Astrocyte (in vitro differentiated cells and primary cell): ENCODE data around the gene DPF3. TPM values are rescaled to one million over a fixed set of nuclear protein-coding genes. Genes with fewer than 3 reads are reported as not detected.

ENCODE experiments used
- DNase-seq: peaks from one replicate; pipeline ENCODE4 v3.0.0-alpha.2; 2010; ENCODE audit warnings: low read depth
- FAIRE-seq: peaks from 2 replicates; lab custom pipeline; 2011; peaks lifted over from hg19 to GRCh38; lab: Jason Lieb, UNC
- H2AFZ ChIP-seq: 2 replicates; pipeline ENCODE4 v1.6.0; 2012; ENCODE audit warnings: low read depth, low read length, inconsistent platforms
- H3K27ac ChIP-seq: 2 replicates; pipeline ENCODE4 v1.5.1; 2011; ENCODE audit warnings: low read depth, low read length, inconsistent platforms
- H3K27me3 ChIP-seq: 2 replicates; pipeline ENCODE4 v1.6.0; 2011; ENCODE audit warnings: low read length, inconsistent platforms; ENCODE audit not compliant: insufficient read depth
- H3K36me3 ChIP-seq: 2 replicates; pipeline ENCODE4 v1.5.1; 2011; ENCODE audit warnings: low read length, inconsistent platforms; ENCODE audit not compliant: insufficient read depth
- H3K4me1 ChIP-seq: 2 replicates; pipeline ENCODE4 v1.5.1; 2011; ENCODE audit warnings: low read length, inconsistent platforms; ENCODE audit not compliant: insufficient read depth
- H3K4me2 ChIP-seq: 2 replicates; pipeline ENCODE4 v1.6.0; 2012; ENCODE audit warnings: low read length, inconsistent platforms
- H3K4me3 ChIP-seq: 2 replicates; pipeline ENCODE4 v1.5.1; 2011; ENCODE audit warnings: low read depth, mild to moderate bottlenecking, low read length, inconsistent platforms; ENCODE audit not compliant: insufficient read depth
- H3K79me2 ChIP-seq: 2 replicates; pipeline ENCODE4 v1.6.0; 2012; ENCODE audit warnings: mild to moderate bottlenecking, low read length, inconsistent platforms; ENCODE audit not compliant: insufficient read depth
- H3K9ac ChIP-seq: 2 replicates; pipeline ENCODE4 v1.6.0; 2012; ENCODE audit warnings: mild to moderate bottlenecking, low read length, inconsistent platforms
- H3K9me3 ChIP-seq: 2 replicates; pipeline ENCODE4 v1.5.1; 2012; ENCODE audit warnings: low read depth, mild to moderate bottlenecking, low read length, inconsistent platforms; ENCODE audit not compliant: insufficient read depth
- H4K20me1 ChIP-seq: 2 replicates; pipeline ENCODE4 v1.6.0; 2012; ENCODE audit warnings: low read length, inconsistent platforms; ENCODE audit not compliant: insufficient read depth
- H3K27ac Mint-ChIP-seq: one replicate; pipeline ENCODE4 v1.8.0; 2021; ENCODE audit warnings: mild to moderate bottlenecking, mixed read lengths; ENCODE audit not compliant: unreplicated experiment
- H3K27me3 Mint-ChIP-seq: one replicate; pipeline ENCODE4 v1.8.0; 2021; ENCODE audit warnings: low read depth, mixed read lengths; ENCODE audit not compliant: unreplicated experiment
- H3K36me3 Mint-ChIP-seq: one replicate; pipeline ENCODE4 v1.8.0; 2021; ENCODE audit warnings: low read depth, mixed read lengths; ENCODE audit not compliant: unreplicated experiment
- H3K4me1 Mint-ChIP-seq: one replicate; pipeline ENCODE4 v1.8.0; 2021; ENCODE audit warnings: low read depth, mixed read lengths; ENCODE audit not compliant: unreplicated experiment
- H3K4me3 Mint-ChIP-seq: one replicate; pipeline ENCODE4 v1.8.0; 2021; ENCODE audit warnings: mild to moderate bottlenecking, moderate library complexity, mixed read lengths; ENCODE audit not compliant: unreplicated experiment
- H3K9me3 Mint-ChIP-seq: one replicate; pipeline ENCODE4 v1.8.0; 2021; ENCODE audit warnings: mild to moderate bottlenecking, mixed read lengths; ENCODE audit not compliant: unreplicated experiment
- EZH2 ChIP-seq: IDR thresholded peaks from 2 replicates; pipeline ENCODE4 v1.6.1; 2012; ENCODE audit warnings: mild to moderate bottlenecking, low read length, inconsistent platforms; ENCODE audit not compliant: insufficient read depth
- total RNA-seq: library from RNA; stranded (reverse); gene quantifications from 2 replicates; pipeline ENCODE4 v1.2.1, GENCODE V29; 2021
- TF ChIP-seq, protein P1 (sequence below): IDR thresholded peaks from 2 replicates; pipeline ENCODE4 v1.5.1; 2011; ENCODE audit warnings: low read depth, mild to moderate bottlenecking, inconsistent platforms, low read length, moderate library complexity; ENCODE audit not compliant: insufficient read depth

The DPF3 gene
- total RNA-seq, 1 donor from 2014 or later = 2.4 TPM

GRCh38 chr14:72716476-72716875 is 177.4 kb downstream of the DPF3 start:
- no peak overlapping the region for H3K4me3 Mint-ChIP-seq
- no peak for DNase-seq
- Histone ChIP-seq H2AFZ (no peak overlapping the region), H4K20me1 (no peaks in the 10 kb centered on the region), H3K27me3 (no peaks in the 10 kb centered on the region), H3K4me2 (no peak overlapping the region), H3K9me3 (no peaks in the 10 kb centered on the region), H3K27ac (no peak overlapping the region), H3K9ac (no peak overlapping the region), H3K4me1 (peaks cover 16% of the 10 kb centered on the region), H3K36me3 (peaks cover 2% of the 10 kb centered on the region), H3K4me3 (no peak overlapping the region), H3K79me2 (no peaks in the 10 kb centered on the region)
- no peak overlapping the region for H3K27ac Mint-ChIP-seq
- H3K36me3 Mint-ChIP-seq = peaks cover 4% of the 10 kb centered on the region
- no peak for TF ChIP-seq EZH2
- TF ChIP-seq, protein P1, sequence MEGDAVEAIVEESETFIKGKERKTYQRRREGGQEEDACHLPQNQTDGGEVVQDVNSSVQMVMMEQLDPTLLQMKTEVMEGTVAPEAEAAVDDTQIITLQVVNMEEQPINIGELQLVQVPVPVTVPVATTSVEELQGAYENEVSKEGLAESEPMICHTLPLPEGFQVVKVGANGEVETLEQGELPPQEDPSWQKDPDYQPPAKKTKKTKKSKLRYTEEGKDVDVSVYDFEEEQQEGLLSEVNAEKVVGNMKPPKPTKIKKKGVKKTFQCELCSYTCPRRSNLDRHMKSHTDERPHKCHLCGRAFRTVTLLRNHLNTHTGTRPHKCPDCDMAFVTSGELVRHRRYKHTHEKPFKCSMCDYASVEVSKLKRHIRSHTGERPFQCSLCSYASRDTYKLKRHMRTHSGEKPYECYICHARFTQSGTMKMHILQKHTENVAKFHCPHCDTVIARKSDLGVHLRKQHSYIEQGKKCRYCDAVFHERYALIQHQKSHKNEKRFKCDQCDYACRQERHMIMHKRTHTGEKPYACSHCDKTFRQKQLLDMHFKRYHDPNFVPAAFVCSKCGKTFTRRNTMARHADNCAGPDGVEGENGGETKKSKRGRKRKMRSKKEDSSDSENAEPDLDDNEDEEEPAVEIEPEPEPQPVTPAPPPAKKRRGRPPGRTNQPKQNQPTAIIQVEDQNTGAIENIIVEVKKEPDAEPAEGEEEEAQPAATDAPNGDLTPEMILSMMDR = no peak
- H3K9me3 Mint-ChIP-seq = peaks cover 3% of the 10 kb centered on the region
- no peaks in the 10 kb centered on the region for H3K4me1 Mint-ChIP-seq
- H3K27me3 Mint-ChIP-seq = peaks cover 5% of the 10 kb centered on the region
- FAIRE-seq = no peak

DNA sequence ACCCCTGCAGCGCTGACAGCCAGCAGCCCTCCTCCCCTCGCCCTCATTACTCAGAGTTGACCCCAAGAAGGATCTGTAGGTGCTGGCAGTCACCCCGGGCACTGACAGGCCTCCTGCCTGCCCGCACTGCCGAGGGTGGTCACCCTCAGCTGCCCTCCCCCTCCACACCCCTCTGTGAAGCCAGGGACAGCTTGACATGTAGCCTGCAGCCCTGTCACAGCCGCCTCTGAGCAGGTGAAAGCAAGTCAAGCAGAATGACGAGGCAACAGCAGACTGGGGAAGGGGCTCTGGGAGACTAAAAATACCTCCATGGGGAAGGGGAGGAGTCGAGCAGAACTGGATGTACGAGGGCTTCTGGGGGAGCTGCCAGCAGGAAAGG is 178.1 kb downstream of the DPF3 start:
- FAIRE-seq = no peak
- no peaks in the 10 kb centered on the region for H3K27me3 ChIP-seq
- no peak for DNase-seq

More for the DNA sequence above, 178.1 kb downstream of the DPF3 start:
- Histone ChIP-seq H3K79me2 (no peaks in the 10 kb centered on the region), H2AFZ (no peak overlapping the region), H3K9me3 (no peaks in the 10 kb centered on the region), H3K4me2 (no peak overlapping the region), H3K4me3 (no peak overlapping the region), H4K20me1 (no peaks in the 10 kb centered on the region), H3K4me1 (peaks cover 16% of the 10 kb centered on the region), H3K9ac (no peak overlapping the region), H3K27ac (no peak overlapping the region), H3K36me3 (peaks cover 2% of the 10 kb centered on the region)
- Mint-ChIP-seq H3K36me3 (peaks cover 4% of the 10 kb centered on the region), H3K27ac (no peak overlapping the region), H3K4me3 (no peak overlapping the region), H3K4me1 (no peaks in the 10 kb centered on the region), H3K9me3 (peaks cover 3% of the 10 kb centered on the region), H3K27me3 (peaks cover 5% of the 10 kb centered on the region)
- TF ChIP-seq, protein P1 = no peak
- no peak for TF ChIP-seq EZH2
